HG02981 (cell line): Measurements from ENCODE around the gene TSKU.

Experiments
- ATAC-seq: cut with Tn5 transposase; IDR thresholded peaks from one replicate; pipeline ENCODE4 v1.9.1; 2021; ENCODE audit warnings: mild to moderate bottlenecking, moderate library complexity; ENCODE audit not compliant: unreplicated experiment

Gene TSKU

GRCh38 chr11:76769645-76770586 is 13.2 kb upstream of the TSKU start:
- ATAC-seq = no peak

DNA sequence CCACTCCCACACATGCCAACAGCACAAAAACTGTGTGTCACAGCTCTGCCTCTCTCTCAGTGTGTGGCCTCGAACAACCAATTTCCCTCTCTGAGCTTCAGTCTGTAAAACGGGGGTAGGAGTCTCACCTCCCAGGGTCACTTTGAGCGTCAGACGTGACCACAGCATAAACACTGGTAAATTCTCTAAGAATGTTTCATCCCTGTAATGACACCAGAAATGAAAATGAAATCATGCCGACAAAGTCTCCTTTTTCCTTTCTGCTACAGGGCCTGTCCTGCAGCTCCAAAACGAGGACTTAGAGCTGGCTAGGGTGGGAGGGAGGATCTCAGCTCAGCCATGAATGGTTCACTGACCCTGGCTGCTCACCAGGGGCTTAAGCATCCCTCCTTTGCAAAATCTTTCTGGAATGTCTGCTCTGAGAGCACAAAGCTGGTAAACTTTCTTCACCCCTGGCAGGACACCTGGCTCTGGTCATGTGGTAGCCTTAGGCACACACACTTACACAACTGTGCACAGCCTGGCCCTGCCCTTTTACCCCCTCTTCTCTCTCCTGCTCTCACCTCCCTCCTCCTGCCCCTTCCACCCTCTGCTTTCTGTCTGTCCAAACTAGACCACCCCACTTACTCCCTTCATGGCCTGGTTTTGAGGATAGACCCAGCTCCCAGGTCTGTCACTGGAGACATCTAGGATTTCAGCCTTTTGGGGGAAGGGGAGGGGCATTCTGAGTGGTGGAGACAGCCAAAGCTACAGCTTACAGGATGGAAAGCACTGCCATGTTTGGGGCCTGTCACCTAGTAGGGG is 12.3 kb upstream of the TSKU start:
- ATAC-seq = no peak

DNA sequence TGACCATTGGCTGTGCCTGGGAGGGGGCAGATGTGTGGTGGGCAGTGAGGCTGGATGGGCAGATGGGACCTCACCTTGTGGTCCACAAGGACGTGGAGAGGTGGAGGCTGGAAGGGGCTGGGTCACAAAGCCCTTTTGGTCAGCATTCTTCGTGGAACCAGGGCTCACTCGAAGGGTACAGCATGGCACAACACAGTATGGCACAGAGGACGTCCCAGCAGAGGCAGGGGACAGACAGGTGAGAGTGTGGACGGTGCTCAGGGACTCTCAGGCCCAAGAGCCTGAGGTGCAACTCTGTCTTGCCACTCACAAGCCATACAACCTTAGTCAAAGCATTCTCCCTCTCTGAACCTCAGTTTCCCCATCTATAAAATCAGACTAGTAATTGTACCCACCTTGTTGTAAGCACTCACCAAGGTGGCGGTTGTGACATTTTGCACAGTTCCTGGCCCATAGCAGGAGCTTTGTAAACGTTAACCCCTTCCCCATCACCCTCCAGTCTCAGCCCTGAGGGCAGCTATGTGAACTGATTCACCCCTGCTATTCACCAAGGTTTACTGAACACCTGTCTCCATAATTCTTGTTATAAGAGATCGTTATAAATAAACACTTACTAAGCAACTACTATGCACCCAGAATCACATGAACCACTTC is 11.6 kb upstream of the TSKU start:
- no peak for ATAC-seq

DNA sequence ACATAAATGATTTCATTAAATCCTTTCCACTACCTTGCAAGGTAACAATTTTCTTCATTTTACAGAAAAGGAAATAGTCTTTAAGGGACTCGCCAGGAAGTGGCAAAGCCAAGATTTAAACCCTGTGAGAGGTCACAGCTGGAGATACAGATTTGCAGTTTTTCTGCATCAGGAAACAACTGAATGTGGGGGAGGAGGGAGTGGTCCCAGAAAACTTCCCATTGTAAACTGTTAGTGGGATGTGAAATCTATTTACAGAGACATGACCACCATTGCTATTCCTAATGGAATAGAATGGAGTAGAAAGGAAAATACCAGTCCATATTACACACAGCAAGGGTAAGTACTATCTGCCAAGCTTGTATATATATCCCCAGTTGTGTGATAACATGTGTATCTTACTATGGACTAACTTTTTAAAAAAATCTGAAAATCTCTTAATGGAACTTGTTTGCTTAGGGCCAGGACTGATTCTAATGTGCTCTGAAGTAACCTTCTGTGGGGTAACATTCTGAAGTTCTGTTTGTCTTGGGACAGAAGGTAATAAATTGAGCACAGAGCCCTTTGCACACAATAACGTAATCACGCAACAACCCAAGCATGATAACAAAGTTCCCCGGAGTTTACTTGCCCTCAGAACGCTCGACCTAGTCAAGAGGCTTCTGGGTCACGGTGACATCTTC is 10.9 kb upstream of the TSKU start:
- ATAC-seq = no peak

DNA sequence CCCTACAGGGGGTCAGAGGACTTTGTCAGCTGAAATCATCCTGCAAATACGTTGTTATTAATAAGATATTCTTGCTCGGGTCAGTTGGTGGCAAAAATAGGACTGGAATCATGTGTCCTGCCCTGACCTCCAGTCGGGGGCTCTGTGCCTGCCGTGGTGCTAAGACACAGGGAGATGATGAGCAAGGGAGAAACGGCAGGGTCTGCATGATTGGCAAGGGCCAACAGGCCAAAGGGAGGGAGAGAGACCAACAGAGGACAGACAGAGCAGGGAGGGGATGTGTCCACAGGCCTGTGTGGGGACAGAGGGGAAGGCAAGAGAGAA is 10.4 kb upstream of the TSKU start:
- no peak for ATAC-seq

DNA sequence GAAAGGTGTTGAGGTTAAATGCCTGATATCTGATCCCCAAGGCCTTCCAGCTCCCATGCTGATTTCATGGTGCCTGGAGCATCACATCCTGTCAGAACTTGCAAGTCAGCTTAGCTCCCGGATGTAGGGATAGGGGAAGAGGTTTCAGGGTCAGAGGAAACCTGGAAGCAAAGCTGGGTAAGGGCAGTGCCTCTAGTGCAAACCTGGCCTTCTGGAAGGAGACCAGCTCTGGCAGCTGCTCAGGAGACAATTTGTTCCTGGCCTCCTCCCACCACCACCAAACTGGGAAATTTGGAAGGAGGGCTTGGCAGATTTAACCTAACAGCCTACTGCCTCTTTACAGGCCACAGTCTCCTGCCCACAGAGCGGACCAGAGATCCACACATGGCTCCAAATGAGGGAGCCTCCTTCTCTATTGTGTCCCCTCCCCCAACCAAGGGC is 9.2 kb upstream of the TSKU start:
- ATAC-seq = no peak

DNA sequence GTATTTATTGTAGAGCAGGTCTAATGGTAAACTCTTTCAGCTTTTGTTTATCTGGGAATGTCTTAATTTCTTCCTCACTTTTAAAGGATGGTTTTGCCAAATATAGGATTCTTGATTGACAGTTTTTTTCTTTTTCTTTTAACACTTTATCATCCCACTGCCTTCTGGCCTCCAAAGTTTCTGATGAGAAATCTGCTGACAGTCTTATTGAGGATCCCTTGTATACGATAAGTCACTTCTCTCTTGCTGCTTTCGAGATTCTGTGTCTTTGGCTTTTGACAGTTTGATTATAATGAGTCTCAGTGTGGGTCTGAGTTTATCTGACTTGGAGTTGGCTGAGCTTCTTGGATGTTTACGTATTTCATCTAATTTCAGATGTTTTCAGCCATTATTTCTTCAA is 6.7 kb upstream of the TSKU start:
- ATAC-seq = no peak

- no peak for ATAC-seq
These were observed 5.9 kb upstream of the TSKU start for GRCh38 chr11:76777305-76777704.

GRCh38 chr11:76777876-76778275 is 5.3 kb upstream of the TSKU start:
- ATAC-seq = no peak

DNA sequence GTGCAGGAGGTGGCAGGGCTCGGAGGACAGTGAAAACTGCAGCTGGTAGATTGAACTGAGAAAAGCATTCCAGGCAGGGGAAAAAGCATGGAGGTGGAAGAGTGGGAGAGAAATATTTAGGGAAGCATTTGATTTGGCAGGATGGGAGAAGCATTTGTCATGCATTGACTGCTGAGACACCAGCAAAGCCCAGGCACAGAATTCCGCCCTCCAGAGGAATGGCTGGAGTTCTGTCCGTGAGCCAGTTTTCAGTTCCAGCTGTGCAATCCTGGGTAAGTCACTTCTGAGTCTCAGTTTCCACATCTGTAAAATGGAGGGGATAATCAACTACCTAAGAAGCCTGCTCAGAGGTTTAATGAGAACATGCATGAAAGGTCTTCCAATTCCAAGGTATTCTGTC is 4.3 kb upstream of the TSKU start:
- ATAC-seq = no peak

DNA sequence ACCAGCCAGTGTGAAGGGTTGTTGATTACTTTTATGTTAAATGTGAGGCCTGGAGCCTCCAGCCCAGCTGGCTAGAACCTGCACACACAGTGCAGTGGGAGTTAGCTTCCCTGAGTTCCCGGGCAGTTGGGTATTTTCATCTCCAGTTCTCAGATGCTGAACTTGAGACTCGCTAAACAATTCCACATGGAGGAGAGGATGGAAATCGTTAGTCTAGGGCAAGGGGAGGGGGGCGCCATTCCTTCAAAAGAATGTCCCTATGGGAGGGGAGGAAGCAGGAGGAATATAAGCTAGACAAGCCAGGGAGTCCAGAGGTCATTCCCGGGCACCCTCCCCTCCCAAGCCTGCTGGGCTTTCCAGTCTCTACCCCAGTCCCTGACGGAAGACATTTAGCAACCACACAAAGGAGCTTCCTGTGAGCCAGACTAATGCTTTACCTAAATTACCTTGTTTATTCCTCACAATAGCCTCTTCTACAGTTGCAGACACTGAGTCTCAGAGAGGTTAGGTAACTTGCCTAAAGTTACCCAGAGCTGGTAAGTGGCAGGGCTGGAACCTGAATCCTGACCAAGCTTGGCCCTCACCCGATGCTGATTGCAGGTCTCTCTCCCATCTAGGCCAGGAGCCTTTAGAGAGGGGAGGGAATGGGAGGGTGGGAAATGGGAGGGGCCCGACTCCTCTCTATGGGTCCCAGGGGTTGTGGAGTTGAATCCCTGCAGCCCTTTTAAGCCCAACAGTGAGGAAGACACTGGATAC is 1.9 kb upstream of the TSKU start:
- no peak for ATAC-seq

DNA sequence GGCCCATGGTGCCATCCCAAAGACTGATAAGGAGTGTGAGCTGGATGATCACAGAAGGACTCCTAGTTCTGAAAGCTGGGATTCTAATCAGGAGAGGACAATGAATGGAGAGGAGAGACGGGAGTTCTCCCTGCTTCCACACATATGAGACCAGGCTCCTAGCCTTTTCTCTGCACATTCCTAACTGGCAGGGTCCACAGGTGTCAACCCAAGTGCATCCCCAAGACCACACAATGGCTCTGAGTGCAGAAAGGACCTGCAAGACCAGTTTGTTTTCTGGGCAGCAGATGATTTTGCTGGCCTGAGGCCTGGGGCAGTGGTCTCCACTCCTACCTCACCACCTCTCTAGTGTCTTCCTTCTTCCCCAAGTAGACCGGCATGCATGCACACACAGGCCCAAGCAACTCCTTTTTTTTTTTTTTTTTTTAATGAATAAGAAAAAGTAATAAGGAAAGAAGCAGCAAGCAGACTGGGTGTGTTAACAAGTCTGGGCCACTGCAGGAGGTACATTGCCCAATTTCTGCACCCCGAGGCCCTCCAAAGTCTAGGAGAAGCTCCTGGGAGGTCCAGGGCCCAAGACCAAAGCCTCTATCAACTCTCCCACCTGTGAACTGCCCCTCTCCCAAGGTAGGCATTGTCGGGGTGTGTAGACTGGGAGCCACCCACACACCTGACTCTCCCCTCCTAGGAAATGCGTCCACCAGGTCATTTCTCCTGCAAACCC is 1.2 kb upstream of the TSKU start:
- ATAC-seq = no peak

DNA sequence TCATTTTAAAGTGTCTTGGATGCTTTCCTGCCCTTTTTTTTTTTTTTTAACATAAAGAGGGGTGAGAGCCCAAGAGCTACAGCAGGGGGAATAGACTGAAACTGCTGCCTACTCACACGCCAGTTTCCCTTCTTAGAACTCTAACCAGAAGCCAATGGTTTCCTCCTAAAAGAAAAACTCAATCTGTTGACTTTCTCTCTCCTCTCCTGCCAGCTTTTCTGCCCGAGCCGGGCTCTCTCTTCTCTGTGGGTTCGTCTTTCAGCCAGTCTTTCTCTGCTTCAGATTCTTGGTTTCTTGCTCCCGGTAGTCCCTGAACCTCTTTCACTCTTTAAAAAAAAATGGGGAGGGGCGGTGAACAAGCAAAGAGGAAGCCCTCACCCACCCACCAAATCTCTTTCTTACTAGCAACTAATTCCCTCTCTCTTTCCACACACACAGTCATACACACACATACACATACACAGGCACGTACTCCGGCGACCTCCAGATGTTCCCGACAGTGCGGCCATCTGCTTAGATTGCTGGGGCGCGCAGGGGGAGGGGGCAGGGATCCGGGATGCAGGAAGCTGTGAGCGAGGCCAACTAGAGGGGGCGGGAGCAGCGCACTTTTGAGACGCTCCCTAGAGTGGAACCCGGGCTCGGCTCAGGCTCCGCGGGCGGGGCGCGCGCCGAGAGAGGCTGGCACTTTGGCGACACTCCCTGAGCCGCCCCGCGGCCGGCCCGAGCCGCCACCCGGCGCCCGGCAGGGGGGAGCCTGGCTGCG is 444 bp upstream of the TSKU start:
- no peak for ATAC-seq

DNA sequence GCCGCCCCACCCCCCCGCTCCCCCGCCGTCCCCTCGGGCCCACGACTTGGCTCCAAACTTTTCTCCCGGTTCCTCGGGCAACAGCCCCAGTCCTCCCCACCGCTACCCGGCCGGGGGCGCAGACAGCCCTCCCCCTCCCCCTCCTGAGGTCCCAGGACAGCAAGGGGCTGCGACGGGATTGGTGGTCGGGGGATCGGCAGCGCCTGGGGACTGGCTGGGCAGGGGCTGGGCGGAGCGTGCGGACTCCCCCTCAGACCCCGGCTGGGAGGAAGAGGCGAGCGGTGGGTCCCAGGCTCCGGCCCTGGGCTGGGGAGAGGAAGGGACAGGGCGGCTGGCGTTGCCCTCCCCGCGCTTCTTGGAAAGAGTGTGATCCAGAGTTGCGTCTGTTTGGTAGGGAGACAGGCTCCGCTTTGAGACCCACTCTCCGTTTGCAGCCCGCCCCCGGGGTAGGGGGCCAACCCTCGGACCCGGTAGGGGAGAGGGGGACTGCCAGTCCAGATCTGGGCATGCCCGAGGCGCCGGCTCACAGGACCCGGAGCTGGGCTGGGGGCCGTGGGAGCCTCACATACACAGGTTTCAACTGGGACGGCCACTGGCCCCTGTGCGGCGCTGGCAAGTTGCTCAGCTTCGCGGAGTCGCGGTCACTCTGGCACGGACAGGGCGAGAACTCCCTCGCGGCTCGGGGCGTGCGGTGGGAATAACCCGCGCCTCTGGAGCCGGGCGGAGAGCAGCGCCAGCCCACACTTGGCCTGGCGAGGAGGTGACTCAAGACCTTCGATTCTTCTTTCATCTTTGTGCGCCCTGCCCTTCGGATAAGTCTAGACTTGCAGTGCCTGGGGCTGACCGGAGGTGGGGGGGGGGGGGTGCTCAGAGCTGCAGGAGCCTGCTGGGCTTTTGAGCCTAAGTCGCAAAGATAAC is 999 bp downstream of the TSKU start:
- no peak for ATAC-seq

DNA sequence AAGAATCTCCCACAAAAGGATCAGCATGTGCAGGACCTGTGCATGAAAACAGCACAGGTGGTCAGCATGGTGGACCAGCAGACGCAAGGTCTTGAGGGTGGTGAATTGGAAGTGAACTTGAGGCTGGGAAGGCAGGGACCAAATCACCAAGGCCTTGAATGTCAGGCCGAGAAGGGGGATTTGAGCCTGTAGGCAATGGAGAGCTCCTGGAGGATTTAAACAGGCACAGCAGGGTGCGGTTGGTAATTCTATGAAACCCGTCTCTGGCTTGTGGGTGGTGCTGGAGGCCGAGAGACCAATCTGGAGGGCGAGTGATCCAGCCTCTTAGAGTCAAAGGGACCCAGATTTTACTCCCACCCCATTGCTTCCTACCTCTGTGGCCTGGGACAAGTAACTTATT is 2.4 kb downstream of the TSKU start:
- ATAC-seq = no peak

DNA sequence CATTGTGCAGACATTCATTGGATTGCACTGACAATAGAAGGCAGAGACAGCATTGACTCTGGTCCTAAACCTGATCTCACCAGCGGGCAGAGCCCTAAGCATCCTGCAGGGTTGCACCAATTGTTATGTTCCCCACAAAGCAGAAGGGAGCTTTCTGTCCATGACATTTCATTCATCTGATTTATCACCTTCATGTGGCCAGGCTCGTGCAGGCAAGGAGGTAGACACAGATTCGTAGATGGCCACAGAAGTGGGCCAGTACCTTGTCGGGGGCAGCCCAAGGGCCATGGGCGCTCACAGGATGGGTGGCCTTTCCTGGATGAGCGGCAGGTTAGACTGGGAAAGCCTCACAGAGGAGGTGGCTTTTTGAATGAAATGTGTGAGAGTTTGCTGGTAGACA is 2.9 kb downstream of the TSKU start:
- no peak for ATAC-seq

- ATAC-seq = no peak
These were observed 3.4 kb downstream of the TSKU start for GRCh38 chr11:76786441-76787014.

DNA sequence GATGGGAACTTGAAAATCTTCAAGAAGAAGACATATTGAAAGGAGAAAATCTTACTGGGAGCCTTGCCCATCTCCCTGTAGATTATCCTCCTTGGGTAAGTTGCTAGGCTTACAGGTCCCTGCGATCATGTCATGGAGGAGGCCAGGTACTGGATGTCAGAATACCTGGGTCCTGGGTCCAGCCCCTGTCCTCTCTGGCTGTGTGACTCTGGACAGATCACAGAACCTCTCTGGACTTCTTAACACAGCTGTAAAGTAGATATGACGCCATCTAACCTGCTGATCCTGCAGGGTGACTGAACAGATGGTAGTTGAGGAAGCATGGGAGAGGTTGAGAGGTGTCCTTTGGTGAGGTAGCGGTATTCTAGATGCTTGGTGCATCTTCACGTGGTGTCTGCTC is 4.1 kb downstream of the TSKU start:
- no peak for ATAC-seq
